Measurements from ENCODE around the gene TNS3. TPM values are rescaled to one million over a fixed set of nuclear protein-coding genes. Genes with fewer than 3 reads are reported as not detected.
A peak's percentile ranks its signal among the peaks of the same experiment; 100 is the strongest.

The TNS3 gene
- total RNA-seq, 3 donors from 2014 or later = 69.1 to 98.9 (median 69.9) TPM

- no peak for TF ChIP-seq CTCF (IDR thresholded peaks at IDR 0.05)
- no peak for ATAC-seq
- Histone ChIP-seq H3K9me3 (no peaks in the 10 kb centered on the region), H3K36me3 (ENCODE audit: low read depth) (no peaks in the 10 kb centered on the region), H3K4me1 (ENCODE audit: low read depth) (no peaks in the 10 kb centered on the region), H3K4me3 (no peak overlapping the region)
- intact Hi-C loops (cut with DNase I, micrococcal nuclease) = no loop called here
- DNase-seq = no peak
These were observed 355.2 kb downstream of the TNS3 start for GRCh38 chr7:47226696-47227095.

GRCh38 chr7:47225387-47226131 lies 356.4 kb downstream of the TNS3 start:
- Histone ChIP-seq H3K4me1 (ENCODE audit: low read depth) (no peaks in the 10 kb centered on the region), H3K4me3 (no peak overlapping the region), H3K36me3 (ENCODE audit: low read depth) (no peaks in the 10 kb centered on the region), H3K9me3 (no peaks in the 10 kb centered on the region)
- ATAC-seq (peak; percentile 29), DNase-seq (no peak)
- TF ChIP-seq CTCF (IDR thresholded peaks at IDR 0.05) = no peak
- intact Hi-C loops (cut with DNase I, micrococcal nuclease) = no loop called here

All from mucosa of descending colon (tissue), 3 donors.